Cardiac septum (tissue), 1 donor: ENCODE data around the gene DLG2. TPM values are rescaled to one million over a fixed set of nuclear protein-coding genes. Genes with fewer than 3 reads are reported as not detected.
"Not testable (repeated sequence)": the region's sequence is repeated elsewhere in the genome, so short reads cannot be mapped to it uniquely, and the experiment has no call there.

Source experiments
- DNase-seq: peaks from one replicate; pipeline ENCODE4 v3.0.0-alpha.2; 2020; ENCODE audit warnings: low spot score
- intact Hi-C: fragments of 100-400 bp; cut with DNase I; formaldehyde crosslinking; loops from one replicate; pipeline ENCODE4 v1.14.0; 2022
- total RNA-seq: library from RNA; stranded (reverse); fragmentation: NEBNext Ultra II Directional; extraction: Animal tissue kit (Norgen Biotek cat#: 25700); gene quantifications from one replicate; pipeline ENCODE4 v1.2.1, GENCODE V29; 2021
- donor health status: DM: no; HTN: no; CAD: no.

DLG2 gene
- total RNA-seq, 1 donor from 2014 or later = 9.9 TPM

GRCh38 chr11:84987686-84988187, 639.4 kb downstream of the DLG2 start:
- DNase-seq, intact Hi-C loops: not testable (repeated sequence)

GRCh38 chr11:84981301-84981700, 645.8 kb downstream of the DLG2 start:
- DNase-seq = no peak
- intact Hi-C loops = no loop called here

GRCh38 chr11:84969103-84969502, 658.0 kb downstream of the DLG2 start:
- intact Hi-C loops = no loop called here
- DNase-seq = no peak

GRCh38 chr11:84965484-84965883, 661.7 kb downstream of the DLG2 start:
- no peak for DNase-seq
- intact Hi-C loops = no loop called here

- intact Hi-C loops = no loop called here
- DNase-seq = no peak
Observed at GRCh38 chr11:84963240-84963639, 663.9 kb downstream of the DLG2 start.

- no peak for DNase-seq
- intact Hi-C loops = no loop called here
Observed at GRCh38 chr11:84962018-84962417, 665.1 kb downstream of the DLG2 start.

GRCh38 chr11:84958295-84958694, 668.8 kb downstream of the DLG2 start:
- intact Hi-C loops = no loop called here
- DNase-seq = no peak

- intact Hi-C loops = no loop called here
- DNase-seq = no peak
Observed at GRCh38 chr11:84950569-84951270, 676.4 kb downstream of the DLG2 start.

GRCh38 chr11:84947970-84948580, 679.1 kb downstream of the DLG2 start:
- no peak for DNase-seq
- intact Hi-C loops = no loop called here

- DNase-seq = no peak
- intact Hi-C loops = no loop called here
Observed at GRCh38 chr11:84947070-84947469, 680.1 kb downstream of the DLG2 start.

- no peak for DNase-seq
- intact Hi-C loops = no loop called here
Observed at GRCh38 chr11:84930863-84931262, 696.3 kb downstream of the DLG2 start.

GRCh38 chr11:84929738-84930137, 697.4 kb downstream of the DLG2 start:
- intact Hi-C loops = no loop called here
- DNase-seq = no peak

GRCh38 chr11:84924154-84924692, 702.9 kb downstream of the DLG2 start:
- no peak for DNase-seq
- intact Hi-C loops = no loop called here

GRCh38 chr11:84923489-84923888, 703.7 kb downstream of the DLG2 start:
- DNase-seq = no peak
- intact Hi-C loops = no loop called here

GRCh38 chr11:84922836-84923235, 704.3 kb downstream of the DLG2 start:
- no peak for DNase-seq
- intact Hi-C loops = no loop called here

GRCh38 chr11:84922212-84922805, 704.8 kb downstream of the DLG2 start:
- DNase-seq = no peak
- intact Hi-C loops = no loop called here

- DNase-seq = no peak
- intact Hi-C loops = no loop called here
Observed at GRCh38 chr11:84914511-84914910, 712.6 kb downstream of the DLG2 start.

GRCh38 chr11:84909740-84910139, 717.4 kb downstream of the DLG2 start:
- DNase-seq = no peak
- intact Hi-C loops = no loop called here

- intact Hi-C loops = no loop called here
- DNase-seq = no peak
Observed at GRCh38 chr11:84906995-84907394, 720.1 kb downstream of the DLG2 start.

GRCh38 chr11:84905411-84905810, 721.7 kb downstream of the DLG2 start:
- DNase-seq = no peak
- intact Hi-C loops = no loop called here

GRCh38 chr11:84902445-84902844, 724.7 kb downstream of the DLG2 start:
- no peak for DNase-seq
- intact Hi-C loops = no loop called here
